Measurements from ENCODE around the gene MARCKS. TPM values are rescaled to one million over a fixed set of nuclear protein-coding genes. Genes with fewer than 3 reads are reported as not detected.

The MARCKS gene
- total RNA-seq, 3 donors from 2014 or later: 2.6 to 8.4 (median 3.1) TPM

GRCh38 chr6:113833537-113833936 is 23.6 kb upstream of the MARCKS start:
- H3K4me1 Mint-ChIP-seq (ENCODE audit: low read depth): no peaks in the 10 kb centered on the region
- H3K36me3 Mint-ChIP-seq (ENCODE audit: insufficient read depth): no peaks in the 10 kb centered on the region
- ATAC-seq (no peak), DNase-seq (no peak)
- peaks cover 15% of the 10 kb centered on the region for H3K27me3 Mint-ChIP-seq (ENCODE audit: low read depth)
- H3K4me3 Mint-ChIP-seq: no peak overlapping the region
- H3K9me3 Mint-ChIP-seq: no peaks in the 10 kb centered on the region

GRCh38 chr6:113837170-113837569 is 20.0 kb upstream of the MARCKS start:
- DNase-seq (no peak), ATAC-seq (no peak)
- H3K4me3 Mint-ChIP-seq: no peak overlapping the region
- no peaks in the 10 kb centered on the region for H3K9me3 Mint-ChIP-seq
- H3K27me3 Mint-ChIP-seq (ENCODE audit: low read depth): peaks cover 11% of the 10 kb centered on the region
- H3K36me3 Mint-ChIP-seq (ENCODE audit: insufficient read depth): no peaks in the 10 kb centered on the region
- H3K4me1 Mint-ChIP-seq (ENCODE audit: low read depth): no peaks in the 10 kb centered on the region

- ATAC-seq: no peak
- no peaks in the 10 kb centered on the region for H3K9me3 Mint-ChIP-seq
- no peak for DNase-seq
- H3K4me3 Mint-ChIP-seq: no peak overlapping the region
- H3K36me3 Mint-ChIP-seq (ENCODE audit: insufficient read depth): no peaks in the 10 kb centered on the region
- no peaks in the 10 kb centered on the region for H3K4me1 Mint-ChIP-seq (ENCODE audit: low read depth)
- H3K27me3 Mint-ChIP-seq (ENCODE audit: low read depth): peaks cover 12% of the 10 kb centered on the region
Measured at GRCh38 chr6:113842165-113842564, 15.0 kb upstream of the MARCKS start.

- DNase-seq (no peak), ATAC-seq (no peak)
- Mint-ChIP-seq H3K36me3 (ENCODE audit: insufficient read depth) (no peaks in the 10 kb centered on the region), H3K4me1 (ENCODE audit: low read depth) (no peaks in the 10 kb centered on the region), H3K27me3 (ENCODE audit: low read depth) (peaks cover 19% of the 10 kb centered on the region), H3K4me3 (no peak overlapping the region), H3K9me3 (no peaks in the 10 kb centered on the region)
Measured at GRCh38 chr6:113843500-113844073, 13.6 kb upstream of the MARCKS start.

- H3K9me3 Mint-ChIP-seq: no peaks in the 10 kb centered on the region
- no peak overlapping the region for H3K4me3 Mint-ChIP-seq
- DNase-seq (no peak), ATAC-seq (no peak)
- no peaks in the 10 kb centered on the region for H3K36me3 Mint-ChIP-seq (ENCODE audit: insufficient read depth)
- H3K27me3 Mint-ChIP-seq (ENCODE audit: low read depth): peaks cover 22% of the 10 kb centered on the region
- H3K4me1 Mint-ChIP-seq (ENCODE audit: low read depth): no peaks in the 10 kb centered on the region
Measured at GRCh38 chr6:113846577-113846976, 10.6 kb upstream of the MARCKS start.

GRCh38 chr6:113847447-113847846 is 9.7 kb upstream of the MARCKS start:
- no peak for ATAC-seq
- H3K4me3 Mint-ChIP-seq: no peak overlapping the region
- H3K4me1 Mint-ChIP-seq (ENCODE audit: low read depth): no peaks in the 10 kb centered on the region
- H3K27me3 Mint-ChIP-seq (ENCODE audit: low read depth): peaks cover 25% of the 10 kb centered on the region
- H3K36me3 Mint-ChIP-seq (ENCODE audit: insufficient read depth): no peaks in the 10 kb centered on the region
- H3K9me3 Mint-ChIP-seq: no peaks in the 10 kb centered on the region
- DNase-seq: no peak

- Mint-ChIP-seq H3K4me3 (no peak overlapping the region), H3K9me3 (no peaks in the 10 kb centered on the region), H3K36me3 (ENCODE audit: insufficient read depth) (no peaks in the 10 kb centered on the region), H3K27me3 (ENCODE audit: low read depth) (peaks cover 32% of the 10 kb centered on the region), H3K4me1 (ENCODE audit: low read depth) (no peaks in the 10 kb centered on the region)
- ATAC-seq (no peak), DNase-seq (no peak)
Measured at GRCh38 chr6:113848280-113848679, 8.9 kb upstream of the MARCKS start.

GRCh38 chr6:113848811-113849210 is 8.3 kb upstream of the MARCKS start:
- H3K36me3 Mint-ChIP-seq (ENCODE audit: insufficient read depth): no peaks in the 10 kb centered on the region
- ATAC-seq (no peak), DNase-seq (no peak)
- peaks cover 36% of the 10 kb centered on the region for H3K27me3 Mint-ChIP-seq (ENCODE audit: low read depth)
- no peaks in the 10 kb centered on the region for H3K4me1 Mint-ChIP-seq (ENCODE audit: low read depth)
- no peak overlapping the region for H3K4me3 Mint-ChIP-seq
- H3K9me3 Mint-ChIP-seq: no peaks in the 10 kb centered on the region

GRCh38 chr6:113853252-113853651 is 3.9 kb upstream of the MARCKS start:
- DNase-seq (no peak), ATAC-seq (no peak)
- Mint-ChIP-seq H3K9me3 (no peaks in the 10 kb centered on the region), H3K36me3 (ENCODE audit: insufficient read depth) (no peaks in the 10 kb centered on the region), H3K4me1 (ENCODE audit: low read depth) (peaks cover 18% of the 10 kb centered on the region), H3K4me3 (no peak overlapping the region), H3K27me3 (ENCODE audit: low read depth) (peaks cover 45% of the 10 kb centered on the region)

GRCh38 chr6:113854531-113855499 is 2.3 kb upstream of the MARCKS start:
- H3K9me3 Mint-ChIP-seq: no peaks in the 10 kb centered on the region
- H3K4me1 Mint-ChIP-seq (ENCODE audit: low read depth): peaks cover 25% of the 10 kb centered on the region
- H3K27me3 Mint-ChIP-seq (ENCODE audit: low read depth): peaks cover 47% of the 10 kb centered on the region
- no peaks in the 10 kb centered on the region for H3K36me3 Mint-ChIP-seq (ENCODE audit: insufficient read depth)
- ATAC-seq (no peak), DNase-seq (no peak)
- H3K4me3 Mint-ChIP-seq: peak overlapping the region; percentile 55

GRCh38 chr6:113855500-113856374 is 1.4 kb upstream of the MARCKS start:
- Mint-ChIP-seq H3K4me1 (ENCODE audit: low read depth) (peaks cover 28% of the 10 kb centered on the region), H3K4me3 (peak overlapping the region; percentile 55), H3K36me3 (ENCODE audit: insufficient read depth) (no peaks in the 10 kb centered on the region), H3K9me3 (peaks cover 3% of the 10 kb centered on the region), H3K27me3 (ENCODE audit: low read depth) (peaks cover 51% of the 10 kb centered on the region)
- no peak for DNase-seq
- ATAC-seq: no peak

GRCh38 chr6:113856375-113856624 is 845 bp upstream of the MARCKS start:
- no peak overlapping the region for H3K4me3 Mint-ChIP-seq
- peaks cover 29% of the 10 kb centered on the region for H3K4me1 Mint-ChIP-seq (ENCODE audit: low read depth)
- H3K36me3 Mint-ChIP-seq (ENCODE audit: insufficient read depth): no peaks in the 10 kb centered on the region
- DNase-seq (no peak), ATAC-seq (no peak)
- peaks cover 52% of the 10 kb centered on the region for H3K27me3 Mint-ChIP-seq (ENCODE audit: low read depth)
- H3K9me3 Mint-ChIP-seq: peaks cover 3% of the 10 kb centered on the region

- peaks cover 29% of the 10 kb centered on the region for H3K4me1 Mint-ChIP-seq (ENCODE audit: low read depth)
- H3K27me3 Mint-ChIP-seq (ENCODE audit: low read depth): peaks cover 55% of the 10 kb centered on the region
- no peak overlapping the region for H3K4me3 Mint-ChIP-seq
- peaks cover 3% of the 10 kb centered on the region for H3K9me3 Mint-ChIP-seq
- no peaks in the 10 kb centered on the region for H3K36me3 Mint-ChIP-seq (ENCODE audit: insufficient read depth)
- no peak for DNase-seq
- ATAC-seq: no peak
Measured at GRCh38 chr6:113857556-113858479, 673 bp downstream of the MARCKS start.

Data from activated T-cell treated with anti-CD3 and anti-CD28 coated beads, Interleukin-2, amount 50 U/mL, for 4 hours (primary cell).